Measurements from ENCODE around the gene HSPB6.
A peak's percentile ranks its signal among the peaks of the same experiment; 100 is the strongest.

Gene HSPB6

DNA sequence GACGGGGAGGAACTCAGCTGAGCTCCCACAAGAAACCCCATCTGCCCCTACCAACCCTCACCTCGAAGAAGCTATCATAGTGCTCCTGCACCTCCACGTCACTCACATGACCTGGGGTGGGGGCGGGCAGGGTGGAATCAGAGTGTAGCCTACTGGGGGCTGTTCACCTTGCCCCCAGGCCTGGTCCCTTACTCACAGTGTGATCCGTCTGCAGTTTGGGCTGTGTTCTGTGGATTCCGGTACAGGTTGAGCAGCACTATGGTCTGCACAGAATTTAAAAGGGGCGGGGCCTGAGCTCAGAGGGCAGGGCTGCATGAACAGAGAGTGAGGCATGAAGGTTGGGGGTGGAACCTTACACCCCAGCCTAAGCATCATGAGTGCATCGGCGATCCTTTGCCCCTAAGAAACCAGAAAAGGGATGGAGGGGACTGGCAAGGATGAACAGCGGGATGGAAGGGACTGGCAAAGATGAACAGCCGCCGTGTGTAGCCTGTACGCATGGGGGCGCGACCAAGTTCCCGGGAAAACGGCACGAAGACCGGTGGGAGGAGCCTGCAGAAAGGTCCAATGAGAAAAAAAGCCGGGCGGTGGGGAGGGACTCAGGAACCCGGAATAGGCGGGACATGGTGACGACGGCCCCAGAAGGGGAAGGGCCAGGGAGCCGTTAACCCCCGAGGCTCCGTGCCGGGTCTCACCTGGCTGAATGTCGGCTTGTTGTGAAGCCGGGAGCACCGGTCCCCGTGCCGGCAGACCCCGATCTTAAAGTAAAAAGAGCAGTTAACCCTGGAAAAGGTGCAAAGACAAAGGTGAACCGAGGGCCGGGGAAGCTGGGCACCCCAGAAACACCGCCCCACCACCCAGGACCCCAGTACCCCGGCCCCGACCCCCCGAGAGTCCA lies 12.2 kb downstream of the HSPB6 start:
- peak; percentile 88 for DNase-seq

DNA sequence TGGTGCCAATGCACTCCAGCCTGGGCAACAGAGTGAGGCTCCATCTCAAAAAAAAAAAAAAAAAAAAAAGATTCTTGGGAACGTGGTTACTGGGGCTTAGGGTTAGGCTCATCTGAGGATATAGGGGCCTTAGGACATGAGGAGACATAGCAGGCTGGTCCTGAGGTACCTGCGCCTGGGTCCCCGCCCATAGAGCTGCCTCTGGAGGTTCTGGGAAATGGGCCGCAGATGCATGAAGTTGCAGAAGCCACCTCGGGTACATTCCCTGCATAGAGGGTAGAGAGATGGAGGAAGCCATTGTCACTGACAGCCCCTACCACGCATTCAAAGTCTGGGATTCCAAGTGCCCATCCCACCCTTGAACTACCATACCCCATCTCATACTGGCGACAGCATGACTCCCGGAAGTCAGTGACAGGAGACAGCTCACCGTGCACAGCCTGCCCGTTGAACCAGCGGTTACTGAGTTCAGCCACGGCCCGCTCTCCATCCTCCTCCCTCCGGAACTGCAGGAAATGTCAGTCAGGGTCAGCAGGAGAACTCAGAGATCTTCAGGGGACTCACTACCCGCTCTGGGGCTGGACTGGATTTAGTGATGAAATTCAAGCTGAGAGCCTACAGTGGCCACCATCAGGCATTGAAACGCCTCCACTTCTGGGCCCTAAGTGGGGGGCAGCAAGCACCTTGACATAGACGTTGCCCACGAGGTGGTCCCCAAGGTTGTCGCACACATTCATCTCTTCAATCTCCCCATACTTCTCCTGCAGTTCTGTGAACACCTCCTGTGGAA lies 13.0 kb downstream of the HSPB6 start:
- no peak for DNase-seq

DNA sequence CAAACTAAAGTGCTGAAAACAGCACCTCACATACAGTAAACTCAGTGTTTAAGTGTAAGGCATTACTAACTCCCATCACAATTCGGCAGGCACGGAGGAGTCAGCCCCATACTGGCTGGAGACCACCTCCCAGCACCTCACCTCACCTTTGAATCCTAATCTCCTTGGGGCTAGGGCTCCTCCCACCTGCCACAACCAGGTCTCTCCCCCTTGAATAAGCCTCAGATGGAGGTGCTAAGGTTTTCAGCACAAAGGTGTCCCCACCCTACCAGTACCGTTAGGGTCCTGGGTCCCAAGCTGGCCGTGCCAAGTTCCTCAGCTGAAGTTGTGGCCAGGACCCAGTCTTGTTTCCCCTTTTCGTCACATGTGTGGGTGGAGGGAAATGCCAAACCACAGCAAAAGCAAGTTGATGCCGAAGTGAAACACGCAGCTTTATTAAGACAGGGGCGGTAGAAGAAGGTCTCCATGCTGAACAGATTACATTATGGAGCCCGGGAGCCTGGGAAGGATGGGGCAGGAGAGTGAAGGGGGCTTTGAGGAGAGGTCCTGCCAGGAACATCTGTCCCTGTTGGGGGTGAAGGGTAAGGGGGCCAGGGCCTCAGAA lies 14.6 kb downstream of the HSPB6 start, which contains the start of gene IGFLR1:
Gene IGFLR1, minus strand, starts transcription at position 332 of the 604 bp plus-strand sequence. CDS start 1,272 bp downstream, outside the sequence.
- peak; percentile 46 for DNase-seq

DNA sequence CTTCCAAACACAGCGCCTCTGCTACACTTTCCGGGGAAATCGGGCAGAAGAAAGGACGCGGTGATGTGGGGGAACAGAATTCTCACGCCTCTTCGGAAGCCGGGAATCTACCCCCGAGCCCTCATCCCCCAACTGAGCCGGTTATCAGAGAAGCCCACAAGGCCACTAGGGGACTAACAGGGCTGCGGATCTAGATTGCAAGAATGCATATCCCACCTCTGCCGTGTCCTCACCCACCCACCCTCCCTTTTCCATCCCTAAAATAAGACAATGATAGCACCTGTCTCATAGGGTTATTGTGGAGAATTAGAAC lies 15.7 kb downstream of the HSPB6 start:
- DNase-seq: no peak

DNA sequence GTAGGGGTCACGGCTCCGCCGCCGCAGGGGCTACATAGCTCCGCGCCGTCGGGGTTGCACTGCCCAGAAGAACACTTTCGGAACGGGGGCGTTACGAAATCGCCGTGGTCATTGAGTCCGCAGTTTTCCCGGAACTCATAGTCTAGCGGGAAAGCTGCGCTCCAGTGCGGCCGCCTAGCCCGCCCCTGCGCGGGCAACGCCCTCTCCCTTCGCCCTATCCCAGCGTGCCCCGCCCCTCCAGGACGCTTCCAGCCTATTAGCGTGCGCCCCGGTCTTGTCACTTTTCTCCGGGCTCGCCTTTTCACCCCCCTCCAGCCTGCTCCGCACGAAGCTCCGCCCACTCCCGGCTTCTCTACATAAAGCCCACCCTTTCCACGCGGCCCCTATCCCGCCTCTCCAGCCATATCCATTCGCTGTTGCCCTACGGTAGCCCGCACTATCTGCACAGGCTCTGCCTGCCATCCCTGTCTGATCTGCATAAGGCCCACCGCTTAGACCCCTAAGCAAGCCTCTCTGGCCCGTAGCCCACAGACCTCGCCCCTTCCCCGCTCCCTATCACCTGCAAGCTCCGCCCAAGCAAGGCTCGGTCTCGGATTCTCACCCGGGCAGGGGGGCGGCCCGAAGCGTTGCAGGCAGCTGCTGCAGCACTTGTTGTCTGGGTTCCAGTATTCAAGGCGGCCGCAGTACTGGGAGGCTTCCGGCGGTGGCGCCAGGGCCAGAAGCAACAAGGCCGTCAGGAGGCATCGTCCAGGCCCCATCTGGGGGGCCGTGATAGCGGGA lies 16.2 kb downstream of the HSPB6 start:
- peak; percentile 88 for DNase-seq

DNA sequence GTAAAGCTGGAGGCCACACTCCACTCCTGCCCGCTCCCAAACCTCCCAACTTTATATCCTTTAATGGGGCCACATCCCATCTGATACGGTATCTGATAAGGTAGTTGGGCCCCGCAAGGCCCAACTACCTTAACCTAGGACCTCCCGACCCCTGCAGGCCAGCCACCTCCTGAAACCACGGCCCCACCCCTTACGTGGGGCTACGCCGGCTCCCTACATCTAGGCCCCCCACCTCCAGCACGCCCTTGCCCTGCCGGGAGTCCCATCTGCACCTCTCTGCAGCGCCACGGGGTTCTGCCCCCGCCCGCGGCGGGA lies 16.8 kb downstream of the HSPB6 start:
- DNase-seq: no peak

DNA sequence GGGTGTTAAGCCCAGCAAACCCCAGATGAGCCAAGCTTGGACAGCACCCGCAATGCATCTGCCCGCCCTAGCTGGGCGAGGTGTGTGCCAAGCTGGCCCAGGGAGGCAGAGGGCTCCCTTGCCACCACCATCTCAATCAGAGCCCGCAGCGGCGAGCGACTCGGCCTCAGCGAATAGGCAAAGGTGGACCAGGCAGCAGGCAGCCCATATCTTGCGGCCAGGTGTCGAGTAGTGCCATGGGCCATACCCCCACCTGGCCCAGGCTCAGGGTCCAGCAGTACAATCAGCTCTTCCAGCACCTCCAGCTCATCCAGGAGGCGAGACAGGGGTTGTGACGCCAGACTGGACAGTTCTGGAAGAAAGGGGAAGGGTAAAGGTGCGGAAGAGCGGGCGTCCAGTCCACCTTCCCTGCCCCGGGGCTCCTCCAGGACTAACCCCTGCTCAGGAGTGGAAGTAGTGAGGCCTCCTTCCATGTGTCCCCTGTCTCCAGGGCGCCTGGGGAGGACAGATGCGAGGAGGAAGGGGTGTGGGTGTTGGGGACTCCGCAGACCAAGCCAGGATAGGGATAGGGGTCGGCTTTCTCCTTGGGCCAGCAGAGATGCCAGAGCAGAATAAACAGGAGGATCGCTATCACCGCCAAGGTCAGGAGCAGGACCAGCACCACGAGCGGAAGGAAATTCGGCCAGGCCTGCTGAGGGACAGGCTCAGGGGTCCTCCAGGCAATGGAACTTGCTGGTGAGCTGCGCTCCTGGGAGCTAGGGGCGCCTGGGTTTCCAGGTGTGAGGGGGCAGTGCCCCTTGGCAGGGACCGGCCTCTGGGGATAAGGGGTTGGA lies 17.3 kb downstream of the HSPB6 start:
- DNase-seq: no peak

DNA sequence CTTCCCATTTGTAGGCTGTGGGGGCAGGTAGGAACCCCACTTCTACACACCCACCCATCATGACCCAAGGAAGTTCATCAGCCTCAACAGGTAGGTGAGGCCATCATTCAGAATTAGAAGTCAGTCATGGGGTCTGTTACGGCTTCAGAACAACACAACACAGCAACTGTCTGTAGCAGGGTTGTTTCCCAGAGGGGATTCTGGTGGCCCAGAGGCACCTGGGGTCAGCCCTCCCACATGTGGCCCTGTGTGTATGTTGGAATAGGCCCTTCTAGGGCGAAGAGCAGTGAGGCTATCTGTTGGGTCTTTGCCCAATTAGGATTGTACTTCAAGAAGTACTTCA lies 18.0 kb downstream of the HSPB6 start:
- DNase-seq: no peak

DNA sequence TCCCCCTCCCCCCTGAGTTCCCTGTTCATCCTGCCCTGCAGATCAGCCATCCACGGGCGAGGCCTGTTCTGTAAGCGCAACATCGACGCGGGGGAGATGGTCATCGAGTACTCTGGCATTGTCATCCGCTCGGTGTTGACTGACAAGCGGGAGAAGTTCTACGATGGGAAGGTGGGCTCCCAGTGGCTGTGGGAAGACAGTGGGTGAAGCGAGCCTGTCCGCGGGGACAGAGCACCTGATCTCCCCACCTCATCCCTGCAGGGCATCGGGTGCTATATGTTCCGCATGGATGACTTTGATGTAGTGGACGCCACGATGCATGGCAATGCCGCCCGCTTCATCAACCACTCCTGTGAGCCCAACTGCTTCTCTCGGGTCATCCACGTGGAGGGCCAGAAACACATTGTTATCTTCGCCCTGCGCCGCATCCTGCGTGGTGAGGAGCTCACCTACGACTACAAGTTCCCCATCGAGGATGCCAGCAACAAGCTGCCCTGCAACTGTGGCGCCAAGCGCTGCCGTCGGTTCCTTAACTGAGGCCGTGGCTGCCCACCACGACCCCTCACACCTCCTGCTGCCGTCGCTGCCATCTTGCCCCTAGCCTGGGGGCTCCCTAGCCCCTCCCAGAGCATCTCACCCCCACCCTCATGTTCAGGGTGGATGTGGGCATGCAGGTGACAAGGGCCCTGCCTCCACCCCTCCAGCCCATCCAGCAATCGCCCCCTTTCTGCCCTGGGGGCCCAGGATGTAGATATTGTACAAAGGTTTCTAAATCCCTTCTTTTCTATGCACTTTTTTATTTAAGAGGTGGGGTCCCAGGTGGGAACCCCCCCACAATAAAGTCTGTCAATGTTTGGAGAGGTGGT lies 18.6 kb downstream of the HSPB6 start:
- no peak for DNase-seq

DNA sequence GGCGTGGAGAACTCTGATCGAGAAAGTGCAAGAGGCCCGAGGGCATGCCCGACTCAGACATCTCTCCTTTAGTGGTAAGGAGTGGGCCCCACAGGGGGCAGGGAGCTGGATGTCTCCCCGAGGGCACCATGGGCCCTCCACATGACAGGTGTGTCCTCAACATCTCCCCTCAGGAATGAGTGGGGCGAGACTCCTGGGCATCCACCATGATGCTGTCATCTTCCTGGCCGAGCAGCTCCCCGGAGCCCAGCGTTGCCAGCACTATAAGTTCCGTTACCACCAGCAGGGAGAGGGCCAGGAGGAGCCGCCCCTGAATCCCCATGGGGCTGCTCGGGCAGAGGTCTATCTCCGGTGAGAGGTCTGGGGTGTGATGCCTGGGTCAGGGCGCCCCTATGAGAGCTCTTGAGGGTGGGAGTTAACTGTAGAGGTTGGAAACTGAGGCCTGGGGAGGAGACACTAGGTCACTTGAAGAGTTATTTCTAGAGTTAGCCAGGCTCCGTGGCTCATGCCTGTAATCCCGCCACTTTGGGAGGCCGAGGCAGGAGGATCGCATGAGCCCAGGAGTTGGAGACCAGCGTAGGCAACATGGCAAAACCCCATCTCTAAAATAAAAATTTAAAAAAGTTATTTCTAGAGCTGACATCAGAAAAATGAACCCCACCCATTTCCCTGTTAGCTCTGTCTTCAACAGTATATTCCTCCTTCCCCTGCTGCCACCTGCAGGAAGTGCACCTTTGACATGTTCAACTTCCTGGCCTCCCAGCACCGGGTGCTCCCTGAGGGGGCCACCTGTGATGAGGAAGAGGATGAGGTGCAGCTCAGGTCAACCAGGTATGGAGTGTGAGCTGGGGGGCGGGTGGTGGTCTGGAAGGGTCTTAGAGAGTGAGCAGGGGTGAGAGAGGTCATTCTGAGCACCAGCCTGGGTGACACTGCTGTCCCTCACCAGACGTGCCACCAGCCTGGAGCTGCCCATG lies 19.6 kb downstream of the HSPB6 start:
- DNase-seq: no peak

DNA sequence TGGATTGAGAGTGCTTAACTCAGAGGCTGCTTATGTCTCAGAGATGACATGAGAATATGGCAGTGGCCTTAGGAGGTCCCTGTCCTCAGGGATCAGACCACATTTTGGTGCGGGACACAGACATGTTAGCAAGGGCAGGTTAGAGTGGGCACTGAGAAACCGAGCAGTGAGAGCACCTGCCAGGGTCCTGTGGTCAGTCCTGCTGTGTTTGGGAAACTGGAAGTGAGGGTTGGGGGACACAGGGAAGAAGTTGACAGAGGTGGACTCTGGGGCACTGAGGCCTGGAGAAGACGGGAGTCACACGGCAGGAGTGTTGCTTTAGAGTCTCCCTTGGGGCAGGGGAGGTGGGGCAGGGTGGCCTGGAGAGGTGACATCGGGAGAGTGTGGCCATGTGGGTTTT lies 21.9 kb downstream of the HSPB6 start:
- DNase-seq: no peak

DNA sequence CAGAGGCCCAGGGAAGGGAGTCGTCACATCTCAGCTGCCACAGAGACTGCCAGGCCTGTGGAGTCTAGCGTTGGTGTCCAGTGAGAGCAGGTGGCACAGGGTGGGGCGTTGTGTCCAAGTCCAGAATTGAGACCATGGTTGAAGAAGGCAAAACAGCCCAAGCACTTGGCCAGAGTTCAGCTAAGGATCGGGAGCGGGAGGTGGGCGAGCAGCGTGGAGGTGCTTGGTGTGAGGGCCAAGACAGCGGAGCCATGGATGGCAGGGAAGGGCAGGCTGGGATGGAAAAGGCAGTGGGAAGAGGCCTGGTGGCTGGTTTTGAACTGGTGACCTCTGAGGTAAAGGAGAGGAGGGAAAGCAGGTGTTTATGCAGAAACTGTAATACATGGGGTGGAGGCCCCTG lies 22.6 kb downstream of the HSPB6 start:
- DNase-seq: no peak

DNA sequence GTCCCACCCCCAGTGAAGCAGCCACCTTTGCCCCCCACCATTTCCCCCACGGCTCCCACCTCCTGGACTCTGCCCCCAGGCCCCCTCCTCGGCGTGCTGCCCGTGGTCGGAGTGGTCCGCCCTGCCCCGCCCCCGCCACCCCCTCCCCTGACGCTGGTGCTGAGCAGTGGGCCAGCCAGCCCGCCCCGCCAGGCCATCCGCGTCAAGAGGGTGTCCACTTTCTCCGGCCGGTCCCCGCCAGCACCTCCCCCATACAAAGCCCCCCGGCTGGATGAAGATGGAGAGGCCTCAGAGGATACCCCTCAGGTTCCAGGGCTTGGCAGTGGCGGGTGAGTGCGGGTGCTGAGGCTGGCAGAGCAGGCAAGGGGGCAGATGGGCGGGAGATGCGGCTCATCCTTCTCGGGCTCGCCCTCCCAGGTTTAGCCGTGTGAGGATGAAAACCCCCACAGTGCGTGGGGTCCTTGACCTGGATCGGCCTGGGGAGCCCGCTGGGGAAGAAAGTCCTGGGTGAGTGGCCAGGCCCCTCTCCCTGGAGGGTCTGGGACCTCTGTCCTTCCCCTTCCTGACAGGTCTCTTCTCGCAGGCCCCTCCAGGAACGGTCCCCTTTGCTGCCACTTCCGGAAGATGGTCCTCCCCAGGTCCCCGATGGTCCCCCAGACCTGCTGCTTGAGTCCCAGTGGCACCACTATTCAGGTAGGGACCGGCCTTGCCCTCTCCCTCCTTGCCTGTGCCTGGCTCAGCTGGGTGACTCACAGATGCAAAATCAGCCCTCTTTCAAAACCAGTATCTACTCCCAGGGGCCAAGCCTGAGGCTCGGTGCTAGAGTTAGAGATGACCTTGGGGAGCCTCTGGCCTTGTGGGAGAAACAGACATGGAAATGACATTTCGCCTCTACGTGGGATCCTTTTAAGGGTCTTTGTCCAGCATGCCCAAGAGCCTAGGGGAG lies 23.4 kb downstream of the HSPB6 start:
- DNase-seq: no peak

DNA sequence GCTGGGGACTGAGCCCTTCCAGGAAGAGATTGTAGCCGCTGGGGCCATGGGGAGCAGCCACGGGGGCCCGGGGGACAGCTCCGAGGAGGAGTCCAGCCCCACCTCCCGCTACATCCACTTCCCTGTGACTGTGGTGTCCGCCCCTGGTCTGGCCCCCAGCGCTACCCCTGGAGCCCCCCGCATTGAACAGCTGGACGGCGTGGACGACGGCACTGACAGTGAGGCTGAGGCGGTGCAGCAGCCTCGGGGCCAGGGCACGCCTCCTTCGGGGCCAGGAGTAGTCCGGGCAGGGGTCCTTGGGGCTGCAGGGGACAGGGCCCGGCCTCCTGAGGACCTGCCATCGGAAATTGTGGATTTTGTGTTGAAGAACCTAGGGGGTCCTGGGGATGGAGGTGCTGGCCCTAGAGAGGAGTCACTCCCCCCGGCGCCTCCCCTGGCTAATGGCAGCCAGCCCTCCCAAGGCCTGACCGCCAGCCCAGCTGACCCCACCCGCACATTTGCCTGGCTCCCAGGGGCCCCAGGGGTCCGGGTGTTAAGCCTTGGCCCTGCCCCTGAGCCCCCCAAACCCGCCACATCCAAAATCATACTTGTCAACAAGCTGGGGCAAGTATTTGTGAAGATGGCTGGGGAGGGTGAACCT lies 24.2 kb downstream of the HSPB6 start:
- DNase-seq: no peak

DNA sequence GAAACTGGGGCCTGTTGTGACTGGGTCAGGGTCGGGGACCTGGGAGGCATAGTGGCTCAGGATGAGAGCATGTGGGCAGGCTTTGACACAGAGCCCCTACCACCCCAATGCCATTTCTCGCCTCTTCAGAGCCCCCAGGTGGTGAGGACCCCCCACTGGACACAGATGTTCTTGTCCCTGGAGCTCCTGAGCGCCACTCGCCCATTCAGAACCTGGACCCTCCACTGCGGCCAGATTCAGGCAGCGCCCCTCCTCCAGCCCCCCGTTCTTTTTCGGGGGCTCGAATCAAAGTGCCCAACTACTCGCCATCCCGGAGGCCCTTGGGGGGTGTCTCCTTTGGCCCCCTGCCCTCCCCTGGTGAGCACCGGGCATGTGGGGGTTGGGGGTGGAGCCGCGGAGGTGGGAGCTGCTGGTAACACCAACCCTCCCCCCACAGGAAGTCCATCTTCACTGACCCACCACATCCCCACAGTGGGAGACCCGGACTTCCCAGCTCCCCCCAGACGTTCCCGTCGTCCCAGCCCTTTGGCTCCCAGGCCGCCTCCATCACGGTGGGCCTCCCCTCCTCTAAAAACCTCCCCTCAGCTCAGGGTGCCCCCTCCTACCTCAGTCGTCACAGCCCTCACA lies 24.9 kb downstream of the HSPB6 start:
- DNase-seq: no peak

DNA sequence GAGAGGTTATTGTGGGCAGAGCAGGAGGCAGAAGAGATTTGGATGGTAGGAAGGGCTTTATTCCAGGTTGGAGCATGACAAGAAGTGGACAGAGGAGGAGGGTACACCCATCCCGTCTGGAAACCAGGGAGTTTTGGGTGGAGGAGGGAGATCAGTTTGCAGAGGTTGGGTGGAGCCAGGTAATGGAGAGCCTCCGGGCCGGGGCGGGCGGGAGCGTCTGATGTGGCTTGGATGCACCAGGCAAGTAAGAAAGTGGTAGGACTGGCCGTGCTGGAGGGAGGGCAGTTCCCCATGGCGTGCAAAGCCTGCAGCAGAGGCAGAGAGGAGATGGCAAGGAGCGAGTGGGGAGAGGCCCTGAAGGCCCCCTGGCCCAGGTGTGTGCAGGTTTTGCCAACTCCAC lies 25.5 kb downstream of the HSPB6 start:
- DNase-seq: no peak

DNA sequence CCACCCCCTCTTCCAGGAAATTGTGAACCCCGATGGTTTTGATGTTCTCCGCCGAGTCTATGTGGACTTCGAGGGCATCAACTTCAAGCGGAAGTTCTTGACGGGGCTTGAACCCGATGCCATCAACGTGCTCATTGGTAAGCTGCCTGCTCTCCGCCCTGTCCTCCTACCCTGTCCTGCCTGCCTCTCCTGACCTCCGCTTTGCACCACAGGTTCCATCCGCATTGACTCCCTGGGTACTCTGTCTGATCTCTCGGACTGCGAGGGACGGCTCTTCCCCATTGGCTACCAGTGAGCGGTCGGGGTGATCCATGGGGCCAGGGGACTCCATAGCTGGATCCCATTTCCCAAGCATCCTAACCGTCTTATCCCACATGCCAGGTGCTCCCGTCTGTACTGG lies 26.5 kb downstream of the HSPB6 start:
- no peak for DNase-seq

DNA sequence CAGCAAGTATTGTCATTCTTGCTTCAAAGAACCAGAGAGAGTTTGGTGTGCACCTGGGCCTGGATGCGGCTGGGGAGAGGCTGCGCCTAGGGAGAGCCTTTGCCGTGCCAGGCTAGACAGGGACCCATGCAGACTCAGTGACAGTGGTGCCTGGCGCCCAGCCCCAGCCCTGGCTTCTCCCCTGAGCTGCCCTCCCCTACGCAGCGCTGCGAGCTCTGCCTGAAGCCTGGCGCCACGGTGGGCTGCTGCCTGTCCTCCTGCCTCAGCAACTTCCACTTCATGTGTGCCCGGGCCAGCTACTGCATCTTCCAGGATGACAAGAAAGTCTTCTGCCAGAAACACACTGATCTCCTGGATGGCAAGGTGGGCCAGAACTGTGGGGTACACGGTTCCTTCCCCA lies 27.1 kb downstream of the HSPB6 start:
- DNase-seq: no peak

Data from activated CD4-positive, alpha-beta T cell treated with anti-CD3 and anti-CD28 coated beads for 1 hour (primary cell).